Esophagus squamous epithelium (tissue), 4 donors: ENCODE data around the gene EXOC3L4.

ENCODE experiments used
- CTCF ChIP-seq, 6 experiments: fragments of 450-650 bp in 4 of 6; fragments of 200-600 bp in 2 of 6; sonication (generic) in 2 of 6; IDR thresholded peaks; one replicate each; pipeline ENCODE4 v1.5.1; 2016 to 2019; ENCODE audit warnings: antibody characterized with exemption in 6 of 6, mild to moderate bottlenecking in 4 of 6, moderate library complexity in 4 of 6
- POLR2A ChIP-seq, 4 donors: fragments of 450-650 bp; IDR thresholded peaks; one replicate each; pipeline ENCODE4 v1.6.1; 2017; ENCODE audit warnings: antibody characterized with exemption in 4 of 4, mild to moderate bottlenecking in 4 of 4, moderate library complexity in 3 of 4

GRCh38 chr14:103129301-103130016, 34.9 kb downstream of the EXOC3L4 start:
- no peak for TF ChIP-seq CTCF (IDR thresholded peaks at IDR 0.05)
- no peak for TF ChIP-seq POLR2A (IDR thresholded peaks at IDR 0.05)
